ENCODE data around the gene HMGB4.

The HMGB4 gene

GRCh38 chr1:33898406-33898805, 34.5 kb downstream of the HMGB4 start:
- no peak for DNase-seq (ENCODE audit: low read depth in 2 of 2)

- DNase-seq (ENCODE audit: low read depth in 2 of 2) = no peak
Observed at GRCh38 chr1:33898881-33899280, 35.0 kb downstream of the HMGB4 start.

DNA sequence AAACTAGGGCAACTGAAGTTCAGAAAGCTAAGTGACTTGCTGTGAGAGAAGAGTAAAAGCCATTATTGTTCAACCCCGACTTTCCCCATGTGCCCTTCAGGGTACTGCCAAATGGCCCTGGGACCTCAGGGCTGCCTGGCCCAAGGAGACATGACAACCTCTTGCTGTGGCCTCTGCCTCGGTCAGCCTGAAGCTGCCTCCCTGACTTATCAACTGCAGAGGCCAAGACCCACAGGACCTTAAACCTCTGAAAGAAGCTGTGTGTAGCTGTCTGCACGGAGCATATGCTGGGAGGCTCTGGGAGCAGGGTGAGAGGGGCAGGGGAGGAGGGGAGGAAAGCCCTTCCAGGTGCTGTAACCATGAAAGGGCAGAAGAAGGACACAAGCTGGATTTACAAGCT, 35.9 kb downstream of the HMGB4 start:
- no peak for DNase-seq (ENCODE audit: low read depth in 2 of 2)

GRCh38 chr1:33902486-33903209, 38.8 kb downstream of the HMGB4 start:
- DNase-seq (ENCODE audit: low read depth in 2 of 2) = no peak

- no peak for DNase-seq (ENCODE audit: low read depth in 2 of 2)
Observed at GRCh38 chr1:33903210-33903589, 39.3 kb downstream of the HMGB4 start.

DNA sequence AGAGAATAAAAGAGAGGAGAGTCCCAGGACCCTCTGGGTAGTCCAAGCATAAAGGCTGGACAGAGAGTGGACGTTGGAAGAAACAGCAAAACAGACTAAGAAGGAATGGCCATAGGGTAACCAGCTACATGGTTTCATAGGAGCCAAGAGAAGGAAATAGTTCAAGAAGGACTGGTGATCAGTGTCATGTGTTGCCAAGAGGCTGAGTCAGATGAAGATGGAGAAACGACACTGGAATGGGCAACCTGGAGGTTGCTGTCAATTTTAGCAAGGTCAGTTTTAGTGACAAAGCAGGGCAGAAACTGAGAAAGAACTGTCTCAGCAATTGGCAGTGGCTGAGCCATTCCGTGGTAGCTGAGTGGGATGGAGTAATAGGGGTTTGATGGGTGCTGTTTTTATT, 41.4 kb downstream of the HMGB4 start:
- DNase-seq (ENCODE audit: low read depth in 2 of 2) = no peak

- DNase-seq (ENCODE audit: low read depth in 2 of 2) = no peak
Observed at GRCh38 chr1:33906156-33906555, 42.3 kb downstream of the HMGB4 start.

GRCh38 chr1:33908324-33908956, 44.6 kb downstream of the HMGB4 start:
- no peak for DNase-seq (ENCODE audit: low read depth in 2 of 2)

Measured in stimulated activated CD4-positive, alpha-beta T cell treated with anti-CD3 and anti-CD28 coated beads, Interleukin-1b, Interleukin-23, amount 100 ng/mL, for 4 hours (primary cell).